Stimulated activated CD4-positive, alpha-beta T cell treated with anti-CD3 and anti-CD28 coated beads, TNF-alpha, amount 100 ng/mL, for 4 hours (primary cell): ENCODE measurements around the gene RAB35.

Source experiments
- DNase-seq, 3 experiments: peaks; one replicate each; pipeline ENCODE4 v3.0.0-alpha.2; 2020; ENCODE audit warnings: low read depth in 3 of 3

Gene RAB35

GRCh38 chr12:120103371-120103770 lies 13.2 kb downstream of the RAB35 start:
- DNase-seq = no peak

DNA sequence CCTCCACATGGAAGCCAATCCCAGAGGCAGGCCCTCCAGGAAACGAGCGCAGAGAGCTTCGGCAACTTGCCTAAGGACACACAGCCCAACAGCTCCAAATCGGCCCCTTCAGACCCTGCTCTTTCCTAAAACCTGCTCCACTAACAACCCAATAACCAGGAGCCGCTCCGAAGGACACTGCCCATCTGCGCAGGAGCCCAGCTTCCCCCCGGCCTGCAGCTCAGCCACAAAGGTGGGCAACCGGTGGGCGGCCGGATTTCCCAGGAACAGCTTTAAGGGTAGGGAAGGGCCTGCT lies 13.6 kb downstream of the RAB35 start:
- DNase-seq = no peak

GRCh38 chr12:120102189-120103043 lies 14.1 kb downstream of the RAB35 start:
- DNase-seq = no peak

DNA sequence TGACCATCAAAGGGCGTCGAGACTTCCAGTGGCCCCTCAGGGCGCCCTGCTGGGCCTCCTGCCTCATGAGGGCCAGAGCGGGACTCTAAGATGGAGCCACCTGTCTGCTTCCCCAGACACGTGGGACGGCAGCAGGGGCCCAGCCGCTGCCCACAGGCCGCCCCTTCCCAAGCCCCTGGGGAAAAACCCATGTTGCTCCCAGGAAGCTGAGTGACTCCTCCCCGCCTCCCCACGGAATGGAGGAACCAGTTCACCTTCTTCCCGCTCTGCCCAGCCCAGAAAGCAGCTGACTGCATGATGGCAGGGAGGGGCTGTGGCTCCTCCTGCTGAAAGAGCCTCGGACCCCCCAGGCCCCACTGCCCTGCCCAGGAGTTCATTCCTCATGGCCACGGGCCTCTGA lies 14.9 kb downstream of the RAB35 start:
- DNase-seq = no peak

- DNase-seq = no peak
Measured at GRCh38 chr12:120101182-120101581, 15.4 kb downstream of the RAB35 start.

- DNase-seq = no peak
Measured at GRCh38 chr12:120100630-120101029, 15.9 kb downstream of the RAB35 start.

DNA sequence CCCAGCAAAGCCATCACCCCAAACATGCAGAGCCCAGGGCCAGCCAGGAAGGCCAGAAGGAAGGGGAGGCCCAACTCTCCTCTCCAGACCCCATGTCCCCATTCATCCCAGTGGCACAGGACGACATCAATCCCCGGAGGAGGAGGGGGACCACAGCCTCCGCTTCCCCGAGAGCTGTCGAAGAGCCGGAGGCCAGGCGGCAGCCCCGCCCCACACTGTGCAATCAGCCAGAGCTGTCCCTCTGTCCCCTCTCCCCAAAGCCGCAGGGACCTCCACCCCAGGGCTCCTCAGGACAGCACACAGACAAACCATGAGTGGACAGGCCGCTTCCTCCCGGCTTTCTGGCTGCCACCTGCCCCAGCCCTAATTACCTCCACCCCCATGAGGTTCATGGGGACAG lies 16.8 kb downstream of the RAB35 start:
- DNase-seq = no peak

- DNase-seq = no peak
Measured at GRCh38 chr12:120098756-120099470, 17.6 kb downstream of the RAB35 start.

- DNase-seq = no peak
Measured at GRCh38 chr12:120096671-120097202, 19.8 kb downstream of the RAB35 start.

GRCh38 chr12:120095736-120096135 lies 20.8 kb downstream of the RAB35 start:
- no peak for DNase-seq

- no peak for DNase-seq
Measured at GRCh38 chr12:120095331-120095730, 21.2 kb downstream of the RAB35 start.

DNA sequence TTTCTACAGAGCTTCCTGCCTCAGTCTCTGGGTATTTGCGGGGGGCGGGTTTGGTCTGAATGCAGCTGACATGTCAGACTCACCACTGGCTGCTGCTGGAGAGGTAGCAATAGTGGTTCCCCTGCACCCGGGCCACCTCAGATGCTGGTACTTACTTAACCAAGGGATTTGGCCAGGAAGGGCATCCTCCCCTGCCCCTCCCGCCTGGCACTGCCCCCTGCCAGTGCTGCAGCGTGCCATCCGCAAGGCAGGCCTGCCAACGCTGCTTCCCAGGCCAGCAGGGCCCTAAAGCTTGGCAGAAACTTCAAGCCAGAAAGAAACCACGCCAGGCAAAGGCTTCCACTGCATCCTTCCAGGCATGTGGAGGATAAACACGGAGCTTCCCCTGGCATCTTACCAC lies 22.1 kb downstream of the RAB35 start:
- DNase-seq = no peak

GRCh38 chr12:120093592-120094355 lies 22.8 kb downstream of the RAB35 start:
- DNase-seq = no peak

GRCh38 chr12:120093336-120093591 lies 23.3 kb downstream of the RAB35 start:
- no peak for DNase-seq

- no peak for DNase-seq
Measured at GRCh38 chr12:120092551-120093335, 23.8 kb downstream of the RAB35 start.

DNA sequence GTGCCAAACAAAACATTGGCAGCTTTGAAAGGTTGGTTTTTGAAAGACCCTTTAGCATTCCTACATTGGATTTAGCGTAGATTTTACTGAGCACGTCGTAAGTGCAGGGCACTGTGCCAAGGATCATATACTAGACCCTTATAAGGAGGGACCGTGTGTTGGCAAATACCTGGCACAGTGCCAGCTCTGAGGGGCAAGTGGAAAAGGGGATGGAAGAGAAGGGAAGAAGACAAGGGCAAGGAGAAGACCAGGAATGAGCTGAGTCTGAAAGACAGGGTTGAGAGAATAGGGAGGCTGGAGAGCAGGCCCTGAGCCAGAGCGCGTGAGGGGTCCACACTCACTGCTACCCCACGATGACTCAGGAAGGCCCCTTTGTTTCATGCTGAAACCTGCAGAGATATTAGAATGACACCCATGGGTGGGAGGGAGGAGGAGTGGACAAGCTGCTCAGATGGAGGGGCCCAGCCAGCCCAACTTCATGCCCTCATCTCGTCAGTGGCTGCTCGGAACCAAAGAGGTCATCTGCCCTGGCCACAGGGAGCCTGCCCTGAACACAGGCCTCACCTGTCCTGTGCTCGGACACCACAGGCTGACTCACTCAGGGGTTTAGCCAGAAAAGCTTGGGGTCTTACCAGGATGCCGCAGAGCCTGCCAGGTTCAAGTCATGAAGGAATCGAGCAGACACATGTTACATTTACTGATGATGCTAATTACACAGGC lies 25.0 kb downstream of the RAB35 start:
- no peak for DNase-seq

DNA sequence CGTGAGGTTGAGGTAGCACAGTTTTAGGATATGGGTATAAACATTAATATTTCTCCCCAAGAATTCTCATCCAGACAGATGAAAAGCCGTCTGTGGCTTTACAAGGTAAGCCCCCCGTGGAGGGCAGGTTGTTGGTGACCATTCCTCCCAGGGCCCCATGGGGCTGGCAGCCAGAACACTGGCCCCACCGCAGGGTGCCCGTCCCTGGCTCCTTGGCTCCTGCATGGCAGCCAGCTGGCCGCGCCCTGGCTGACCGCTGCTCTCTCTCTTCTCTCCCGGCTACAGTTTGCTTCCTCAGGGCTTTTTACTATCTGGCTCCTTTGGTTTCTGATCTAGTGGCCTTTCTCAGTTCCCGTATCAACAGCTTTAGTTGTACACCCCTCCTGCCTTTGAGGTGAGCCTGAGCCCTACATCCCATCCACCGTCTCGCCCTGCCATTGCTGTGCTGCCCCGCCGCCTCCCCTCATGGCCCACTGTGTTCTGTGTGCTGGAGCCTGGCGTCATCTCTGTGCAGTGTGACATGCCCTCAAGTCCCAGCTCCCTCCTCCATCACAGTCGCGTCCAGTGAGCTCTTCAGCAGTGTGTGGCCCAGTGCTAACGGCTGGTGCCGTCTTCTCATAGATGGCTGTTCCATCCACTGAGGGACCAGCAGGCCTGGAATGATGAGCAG lies 25.8 kb downstream of the RAB35 start:
- no peak for DNase-seq

- no peak for DNase-seq
Measured at GRCh38 chr12:120090206-120090605, 26.3 kb downstream of the RAB35 start.

GRCh38 chr12:120089796-120090195 lies 26.8 kb downstream of the RAB35 start:
- no peak for DNase-seq

- no peak for DNase-seq
Measured at GRCh38 chr12:120089105-120089504, 27.4 kb downstream of the RAB35 start.
